ENCODE data around the gene AKAP11. TPM values are rescaled to one million over a fixed set of nuclear protein-coding genes. Genes with fewer than 3 reads are reported as not detected.
"Not testable (repeated sequence)": the region's sequence is repeated elsewhere in the genome, so short reads cannot be mapped to it uniquely, and the experiment has no call there.

The AKAP11 gene
- total and polyA plus RNA-seq, 2 of the 13 experiments (the other 11 are each of a cell fraction or from before 2014, with no cell fraction given): 7.2 to 9.8 TPM

GRCh38 chr13:42225051-42225450, 46.9 kb upstream of the AKAP11 start:
- H3K36me3 ChIP-seq (replicated peaks in 1 of 2; ENCODE audit: control insufficient read depth in 1 of 2, insufficient read depth in 2 of 2, low read length in 2 of 2): no peaks in the 10 kb centered on the region
- no peak overlapping the region for H3K9ac ChIP-seq (ENCODE audit: insufficient read depth, low read depth, low read length)
- no peaks in the 10 kb centered on the region for H3K27me3 ChIP-seq (ENCODE audit: control insufficient read depth in 1 of 2, insufficient read depth in 2 of 2, low read length in 2 of 2)
- TF ChIP-seq ZNF737 (CRISPR knock-in tag; IDR thresholded peaks at IDR 0.05; ENCODE audit: borderline replicate concordance): no peak
- no peak for TF ChIP-seq RAD21 (CRISPR knock-in tag; IDR thresholded peaks at IDR 0.05)
- peak; percentile 8; the same call in 1 of the 2 replicates for TF ChIP-seq ATF7 (IDR thresholded peaks at IDR 0.05)
- no peak for TF ChIP-seq ATF7 (CRISPR knock-in tag; IDR thresholded peaks at IDR 0.05)
- TF ChIP-seq CEBPB (IDR thresholded peaks at IDR 0.05; ENCODE audit: borderline replicate concordance, low read depth, low read length): peak; percentile 4; the same call in 1 of the 2 replicates
- TF ChIP-seq E2F1 (CRISPR knock-in tag; IDR thresholded peaks at IDR 0.05): no peak
- in situ Hi-C loops (cut with HindIII; ENCODE audit: extremely low pct_ligation_motif_present, low pct_unique_long_range_greater_than_20kb): no loop called here
- DNase-seq (ENCODE audit: low spot score) (no peak), ATAC-seq (no peak), FAIRE-seq (no peak)
- no peak overlapping the region for H3K4me3 ChIP-seq (replicated peaks in 1 of 3; ENCODE audit: insufficient read depth in 1 of 3, low read depth in 2 of 3, low read length in 3 of 3)
- ChIA-PET POLR2A (no interaction called here), CTCF (ENCODE audit: low intra/inter-chr PET ratio, low total read pairs) (no interaction called here)
- H3K79me2 ChIP-seq (ENCODE audit: insufficient read depth, low read length): no peaks in the 10 kb centered on the region
- no TSS peak for BruUV-seq (replicated peaks)
- H4K20me1 ChIP-seq (ENCODE audit: insufficient read depth, low read length): no peaks in the 10 kb centered on the region
- WGBS (ENCODE audit: low lambda C conversion rate): 76% methylated on average over 2 of the region's 2 CpGs
- 0 out of 2 replicates have a peak, but pooled peaks cover 8% of the 10 kb centered on the region for H3K4me1 ChIP-seq (ENCODE audit: insufficient read depth, low read length)
- no peaks in the 10 kb centered on the region for H3K9me3 ChIP-seq (ENCODE audit: low read length)
- no peak overlapping the region for H3K4me2 ChIP-seq (ENCODE audit: low read depth, low read length)
- no peak overlapping the region for H3K27ac ChIP-seq (ENCODE audit: extremely low read length, insufficient read depth, low read length)
- no peak overlapping the region for H2AFZ ChIP-seq (ENCODE audit: low read length)
- intact Hi-C loops (cut with micrococcal nuclease; ENCODE audit: unreplicated experiment): no loop called here

- H3K27ac ChIP-seq (ENCODE audit: extremely low read length, insufficient read depth, low read length); H3K9me3 ChIP-seq (ENCODE audit: low read length); intact Hi-C loops (cut with micrococcal nuclease; ENCODE audit: unreplicated experiment); CTCF ChIA-PET (ENCODE audit: low intra/inter-chr PET ratio, low total read pairs); DNase-seq (ENCODE audit: low spot score); H3K4me3 ChIP-seq (replicated peaks in 1 of 3; ENCODE audit: insufficient read depth in 1 of 3, low read depth in 2 of 3, low read length in 3 of 3); H3K9ac ChIP-seq (ENCODE audit: insufficient read depth, low read depth, low read length); POLR2A ChIA-PET; H3K4me2 ChIP-seq (ENCODE audit: low read depth, low read length); H3K36me3 ChIP-seq (replicated peaks in 1 of 2; ENCODE audit: control insufficient read depth in 1 of 2, insufficient read depth in 2 of 2, low read length in 2 of 2); H3K27me3 ChIP-seq (ENCODE audit: control insufficient read depth in 1 of 2, insufficient read depth in 2 of 2, low read length in 2 of 2); H4K20me1 ChIP-seq (ENCODE audit: insufficient read depth, low read length); H2AFZ ChIP-seq (ENCODE audit: low read length); FAIRE-seq; H3K79me2 ChIP-seq (ENCODE audit: insufficient read depth, low read length); BruUV-seq (replicated peaks); H3K4me1 ChIP-seq (ENCODE audit: insufficient read depth, low read length); ATAC-seq; in situ Hi-C loops (cut with HindIII; ENCODE audit: extremely low pct_ligation_motif_present, low pct_unique_long_range_greater_than_20kb): not testable (repeated sequence)
- 57% methylated on average over 5 of the region's 5 CpGs for WGBS (ENCODE audit: low lambda C conversion rate)
Observed at GRCh38 chr13:42226759-42227158, 45.2 kb upstream of the AKAP11 start.
